Measurements from ENCODE around the gene RBL1.
A peak's percentile ranks its signal among the peaks of the same experiment; 100 is the strongest.
"Not testable (repeated sequence)": the region's sequence is repeated elsewhere in the genome, so short reads cannot be mapped to it uniquely, and the experiment has no call there.

Gene RBL1

GRCh38 chr20:37095599-37096414 is at the start of gene RBL1:
Gene RBL1, minus strand, starts transcription at chr20:37095997. Its CDS starts 69 bp downstream, at chr20:37095928.
- DNase-seq (ENCODE audit: low read depth in 4 of 4, low spot score in 1 of 4), result peak; percentile 67 to 86 (median 80)

DNA sequence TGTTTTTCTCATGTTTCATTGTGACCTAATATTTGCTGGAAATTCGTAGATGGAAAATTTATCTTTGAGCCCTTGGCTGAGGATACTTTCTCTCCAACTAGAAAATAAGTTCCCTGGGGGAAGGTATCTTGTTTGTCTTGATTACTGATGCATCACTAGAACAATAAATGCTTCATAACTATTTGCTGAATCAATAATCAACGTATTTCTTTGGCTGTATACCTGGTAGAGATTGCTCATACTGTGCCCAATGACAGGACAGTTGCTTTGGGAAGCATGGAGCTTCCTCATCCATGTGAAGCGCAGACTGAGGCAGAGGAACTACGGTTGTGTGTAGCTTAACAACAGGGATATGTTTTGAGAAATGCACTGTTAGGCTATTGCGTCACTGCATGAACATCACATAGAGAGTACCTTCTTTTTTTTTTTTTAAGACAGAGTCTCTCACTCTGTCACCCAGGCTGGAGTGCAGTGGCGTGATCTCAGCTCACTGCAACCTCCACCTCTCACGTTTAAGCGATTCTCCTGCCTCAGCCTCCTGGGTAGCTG is 49.1 kb upstream of the RBL1 start:
- no peak for DNase-seq (ENCODE audit: low read depth in 4 of 4, low spot score in 1 of 4)

DNA sequence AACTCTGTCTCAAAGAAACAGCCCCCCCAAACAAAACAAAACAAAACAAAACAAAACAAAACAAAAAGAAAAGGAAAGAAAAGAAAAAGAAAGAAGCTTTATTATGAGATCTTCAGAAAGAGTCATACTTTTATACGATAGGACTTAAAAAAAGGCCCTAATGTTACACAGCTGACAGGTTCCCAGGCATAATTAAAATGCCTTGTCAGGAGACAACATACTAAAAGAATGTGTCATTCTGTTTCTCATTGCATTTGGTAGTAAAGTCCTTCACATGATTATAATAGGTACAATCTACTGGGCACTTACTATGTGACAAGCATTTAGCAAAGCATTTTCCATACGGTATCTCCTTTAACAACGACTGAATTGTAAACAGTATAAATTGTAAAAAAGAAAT is 46.9 kb upstream of the RBL1 start:
- DNase-seq (ENCODE audit: low read depth in 4 of 4, low spot score in 1 of 4), result no peak

GRCh38 chr20:37137547-37137946 is 41.8 kb upstream of the RBL1 start:
- DNase-seq (ENCODE audit: low read depth in 4 of 4, low spot score in 1 of 4), result no peak

GRCh38 chr20:37133952-37134351 is 38.2 kb upstream of the RBL1 start:
- no peak for DNase-seq (ENCODE audit: low read depth in 4 of 4, low spot score in 1 of 4)

- DNase-seq (ENCODE audit: low read depth in 4 of 4, low spot score in 1 of 4), result no peak
Observed at GRCh38 chr20:37131486-37131885, 35.7 kb upstream of the RBL1 start.

DNA sequence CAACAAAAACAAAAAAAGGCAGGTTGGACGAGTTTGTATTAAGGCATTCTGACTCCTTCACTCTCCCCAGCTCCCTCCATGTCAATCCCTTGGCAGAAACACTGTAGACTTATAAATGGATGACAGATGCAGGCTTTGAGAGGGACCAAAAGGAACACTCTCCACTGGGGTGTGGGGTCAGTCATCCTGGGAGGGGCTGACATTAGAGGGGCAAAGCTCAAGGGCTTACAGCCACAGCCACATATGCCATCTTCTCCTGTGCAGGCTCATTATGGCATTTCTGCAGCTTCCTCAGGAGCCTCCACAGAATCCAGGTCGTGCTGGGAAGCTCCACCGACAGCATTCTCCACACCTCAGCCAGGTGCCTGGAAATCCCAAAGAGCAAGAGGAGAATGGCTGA is 33.0 kb upstream of the RBL1 start:
- no peak for DNase-seq (ENCODE audit: low read depth in 4 of 4, low spot score in 1 of 4)

DNA sequence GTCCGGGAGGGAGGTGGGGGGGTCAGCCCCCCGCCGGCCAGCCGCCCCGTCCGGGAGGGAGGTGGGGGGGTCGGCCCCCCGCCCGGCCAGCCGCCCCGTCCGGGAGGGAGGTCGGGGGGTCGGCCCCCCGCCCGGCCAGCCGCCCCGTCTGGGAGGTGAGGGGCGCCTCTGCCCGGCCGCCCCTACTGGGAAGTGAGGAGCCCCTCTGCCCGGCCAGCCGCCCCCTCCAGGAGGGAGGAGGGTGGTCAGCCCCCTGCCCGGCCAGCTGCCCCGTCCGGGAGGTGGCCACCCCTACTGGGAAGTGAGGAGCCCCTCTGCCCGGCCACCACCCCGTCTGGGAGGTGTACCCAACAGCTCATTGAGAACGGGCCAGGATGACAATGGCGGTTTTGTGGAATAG is 30.5 kb upstream of the RBL1 start:
- not testable (repeated sequence) for DNase-seq (ENCODE audit: low read depth in 4 of 4, low spot score in 1 of 4)

- no peak for DNase-seq (ENCODE audit: low read depth in 4 of 4, low spot score in 1 of 4)
Observed at GRCh38 chr20:37123441-37123840, 27.6 kb upstream of the RBL1 start.

DNA sequence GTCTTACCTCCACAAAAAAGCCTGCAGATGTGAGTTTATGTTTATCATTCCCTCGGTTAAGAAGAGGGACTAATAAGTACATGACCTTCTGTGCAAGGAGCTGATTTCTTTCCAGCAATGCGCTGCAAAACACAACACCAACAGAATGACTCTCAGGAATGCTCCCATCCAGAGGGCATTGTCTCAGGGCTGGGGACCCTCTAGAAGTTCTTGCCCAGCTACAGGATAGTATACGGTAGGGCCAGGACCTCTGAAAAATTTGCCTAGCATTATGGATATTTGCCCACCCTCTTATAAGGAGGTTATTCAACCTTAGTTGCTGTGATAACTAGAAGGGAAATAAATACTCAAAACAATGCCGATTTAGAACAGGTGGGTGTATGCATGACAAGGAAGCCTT is 24.7 kb upstream of the RBL1 start:
- DNase-seq (ENCODE audit: low read depth in 4 of 4, low spot score in 1 of 4), result no peak

DNA sequence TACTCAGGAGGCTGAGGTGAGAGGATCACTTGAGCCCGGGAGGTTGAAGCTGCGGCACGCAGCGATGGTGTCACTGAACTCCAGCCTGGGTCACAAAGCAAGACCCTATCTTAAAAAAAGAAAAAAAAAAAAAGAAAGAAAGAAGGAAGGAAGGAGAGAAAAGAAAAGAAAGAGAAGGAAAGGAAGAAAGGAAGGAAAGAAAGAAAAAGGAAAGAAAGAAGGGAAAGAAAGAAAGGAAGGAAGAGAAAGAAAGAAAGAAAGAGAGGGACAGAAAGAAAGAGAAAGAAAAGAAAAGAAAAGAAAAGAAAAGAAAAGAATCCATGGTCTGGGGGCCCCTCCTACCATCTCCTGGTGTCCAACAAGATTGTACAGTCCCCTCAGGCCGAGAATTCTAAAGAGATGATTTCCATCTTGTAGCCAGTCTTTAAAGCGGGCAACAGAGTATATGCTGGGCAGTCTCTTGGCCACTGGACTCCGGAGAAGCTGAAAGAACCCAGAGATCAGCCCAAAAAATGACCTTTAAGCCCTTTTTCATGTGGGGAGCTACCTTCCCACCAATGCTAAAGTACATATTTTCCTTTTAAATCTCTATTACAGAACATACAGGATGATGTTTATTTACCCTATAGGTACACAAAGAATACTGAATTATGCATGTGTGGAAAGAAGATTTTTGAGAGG is 23.7 kb upstream of the RBL1 start:
- no peak for DNase-seq (ENCODE audit: low read depth in 4 of 4, low spot score in 1 of 4)

GRCh38 chr20:37114012-37114411 is 18.2 kb upstream of the RBL1 start:
- no peak for DNase-seq (ENCODE audit: low read depth in 4 of 4, low spot score in 1 of 4)

GRCh38 chr20:37111926-37112455 is 16.2 kb upstream of the RBL1 start:
- no peak for DNase-seq (ENCODE audit: low read depth in 4 of 4, low spot score in 1 of 4)

DNA sequence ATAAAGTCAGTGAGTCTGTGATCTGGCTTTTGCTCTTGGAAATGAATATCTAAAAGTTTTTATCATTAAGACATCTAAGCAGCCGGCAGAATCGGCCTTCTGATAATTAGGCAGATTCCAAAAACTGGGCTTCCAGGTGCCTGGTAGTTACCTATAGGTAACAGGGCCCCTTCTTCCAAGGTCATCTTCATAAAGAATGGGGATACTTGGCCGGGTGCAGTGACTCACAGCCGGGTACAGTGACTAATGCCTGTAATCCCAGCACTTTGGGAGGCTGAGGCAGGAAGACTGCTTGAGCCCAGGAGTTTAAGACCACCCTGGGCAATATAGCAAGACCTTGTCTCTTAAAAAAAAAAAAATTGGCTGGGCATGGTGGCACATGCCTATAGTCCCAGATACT is 12.9 kb upstream of the RBL1 start:
- no peak for DNase-seq (ENCODE audit: low read depth in 4 of 4, low spot score in 1 of 4)

- DNase-seq (ENCODE audit: low read depth in 4 of 4, low spot score in 1 of 4), result no peak
Observed at GRCh38 chr20:37102571-37102970, 6.8 kb upstream of the RBL1 start.

- DNase-seq (ENCODE audit: low read depth in 4 of 4, low spot score in 1 of 4), result no peak
Observed at GRCh38 chr20:37096415-37097041, 731 bp upstream of the RBL1 start.

DNA sequence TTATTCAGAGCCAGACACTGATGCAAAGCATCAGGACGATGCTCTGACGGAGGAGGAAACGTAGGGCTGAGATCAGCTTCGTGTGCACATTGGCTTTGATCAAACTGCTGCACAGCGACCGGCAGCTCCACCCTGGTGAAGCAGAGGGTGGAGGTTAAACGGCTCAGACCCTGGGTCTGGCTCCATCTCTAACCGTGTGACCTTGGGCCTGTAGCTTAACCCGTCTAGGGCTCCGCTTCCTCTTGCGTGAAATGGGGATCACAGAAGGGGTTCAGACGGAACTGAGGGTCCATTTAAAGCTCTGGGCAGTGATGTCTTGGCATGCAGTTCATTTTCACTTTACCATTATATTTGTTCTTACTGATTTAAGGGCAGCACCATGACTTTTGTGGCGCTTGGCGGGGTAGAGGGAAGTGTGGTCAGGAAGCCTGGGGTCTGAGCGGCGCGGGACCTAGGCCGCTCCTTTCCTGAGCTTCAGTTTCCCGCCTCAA is 644 bp downstream of the RBL1 start:
- DNase-seq (ENCODE audit: low read depth in 4 of 4, low spot score in 1 of 4), result peak in 1 of 4 experiments; percentile 16

- DNase-seq (ENCODE audit: low read depth in 4 of 4, low spot score in 1 of 4), result no peak
Observed at GRCh38 chr20:37090407-37090806, 5.4 kb downstream of the RBL1 start.

GRCh38 chr20:37081717-37082289 is 14.0 kb downstream of the RBL1 start:
- DNase-seq (ENCODE audit: low read depth in 4 of 4, low spot score in 1 of 4), result no peak

DNA sequence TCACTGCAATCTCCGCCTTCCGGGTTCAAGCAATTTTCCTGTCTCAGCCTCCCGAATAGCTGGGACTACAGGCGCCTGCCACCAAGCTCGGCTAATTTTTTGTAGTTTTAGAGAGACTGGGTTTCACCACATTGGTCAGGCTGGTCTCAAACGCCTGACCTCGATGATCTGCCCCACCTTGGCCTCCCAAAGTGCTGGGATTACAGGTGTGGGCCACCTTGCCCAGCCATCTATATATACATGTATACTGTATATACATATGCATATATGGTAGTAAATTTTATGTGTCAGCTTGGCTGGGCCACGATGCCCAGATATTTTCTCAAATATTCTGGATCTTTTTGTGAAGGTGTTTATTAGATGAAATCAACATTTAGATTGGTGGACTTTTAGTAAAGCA is 18.8 kb downstream of the RBL1 start:
- no peak for DNase-seq (ENCODE audit: low read depth in 4 of 4, low spot score in 1 of 4)

Measured in stimulated activated CD4-positive, alpha-beta T cell treated with anti-CD3 and anti-CD28 coated beads, Interleukin-1b, Interleukin-23, amount 100 ng/mL, for 24 hours (primary cell).